NT2/D1 (cell line): ENCODE measurements around the gene NOCT.
"Not testable (repeated sequence)": the region's sequence is repeated elsewhere in the genome, so short reads cannot be mapped to it uniquely, and the experiment has no call there.

Experiments used
- DNase-seq: peaks from one replicate; pipeline ENCODE4 v3.0.0-alpha.2; 2011; ENCODE audit warnings: low read depth, low spot score
- H3K27me3 ChIP-seq: 2 replicates; pipeline ENCODE4 v1.6.0; 2011; ENCODE audit warnings: mild to moderate bottlenecking; ENCODE audit not compliant: insufficient read length, insufficient read depth
- H3K36me3 ChIP-seq: 2 replicates; pipeline ENCODE4 v1.6.1; 2011; ENCODE audit warnings: mild to moderate bottlenecking, low read length, mixed read lengths; ENCODE audit not compliant: insufficient read depth, insufficient read length
- H3K4me1 ChIP-seq: 2 replicates; pipeline ENCODE4 v1.5.1; 2011; ENCODE audit not compliant: insufficient read depth, insufficient read length
- H3K4me3 ChIP-seq: 2 replicates; pipeline ENCODE4 v1.5.1; 2011; ENCODE audit warnings: low read depth; ENCODE audit not compliant: insufficient read length
- H3K9ac ChIP-seq: 2 replicates; pipeline ENCODE4 v1.6.0; 2011; ENCODE audit warnings: low read depth; ENCODE audit not compliant: insufficient read length
- H3K9me3 ChIP-seq: 2 replicates; pipeline ENCODE4 v1.5.1; 2011; ENCODE audit warnings: mild to moderate bottlenecking, low read length; ENCODE audit not compliant: insufficient read depth
- SUZ12 ChIP-seq: IDR thresholded peaks from 2 replicates; pipeline ENCODE4 v1.6.1; 2011; ENCODE audit not compliant: insufficient read length, insufficient read depth; ENCODE audit errors: extremely low read depth
- YY1 ChIP-seq: IDR thresholded peaks from 2 replicates; pipeline ENCODE4 v1.6.1; 2011; ENCODE audit not compliant: insufficient read length, insufficient read depth
- ZNF274 ChIP-seq: IDR thresholded peaks from 2 replicates; pipeline ENCODE4 v1.6.1; 2011; ENCODE audit warnings: mild to moderate bottlenecking, low read depth, low read length

NOCT gene

GRCh38 chr4:138996090-138996489 is 19.5 kb upstream of the NOCT start:
- no peak for TF ChIP-seq SUZ12
- Histone ChIP-seq H3K4me1 (no peaks in the 10 kb centered on the region), H3K4me3 (no peak overlapping the region), H3K27me3 (no peaks in the 10 kb centered on the region), H3K9me3 (no peaks in the 10 kb centered on the region), H3K9ac (no peak overlapping the region), H3K36me3 (no peaks in the 10 kb centered on the region)
- DNase-seq = no peak

- no peaks in the 10 kb centered on the region for H3K9me3 ChIP-seq
- no peaks in the 10 kb centered on the region for H3K4me1 ChIP-seq
- H3K9ac ChIP-seq = no peak overlapping the region
- TF ChIP-seq YY1 = no peak
- no peak for TF ChIP-seq ZNF274
- no peak for TF ChIP-seq SUZ12
- no peak for DNase-seq
- no peaks in the 10 kb centered on the region for H3K36me3 ChIP-seq
- H3K27me3 ChIP-seq = no peaks in the 10 kb centered on the region
- no peak overlapping the region for H3K4me3 ChIP-seq
These were observed 15.9 kb upstream of the NOCT start for GRCh38 chr4:138999666-139000065.

GRCh38 chr4:139000134-139000533 is 15.4 kb upstream of the NOCT start:
- H3K4me3 ChIP-seq, H3K9ac ChIP-seq, H3K27me3 ChIP-seq, H3K36me3 ChIP-seq, H3K4me1 ChIP-seq, H3K9me3 ChIP-seq, DNase-seq: not testable (repeated sequence)

- H3K9ac ChIP-seq, DNase-seq, H3K27me3 ChIP-seq, H3K9me3 ChIP-seq, H3K4me3 ChIP-seq, H3K4me1 ChIP-seq, H3K36me3 ChIP-seq: not testable (repeated sequence)
These were observed 14.2 kb upstream of the NOCT start for GRCh38 chr4:139001430-139001829.

- DNase-seq, H3K9me3 ChIP-seq, H3K4me1 ChIP-seq, H3K4me3 ChIP-seq, H3K27me3 ChIP-seq, H3K36me3 ChIP-seq, H3K9ac ChIP-seq: not testable (repeated sequence)
These were observed 11.9 kb upstream of the NOCT start for GRCh38 chr4:139003668-139004067.

- H3K27me3 ChIP-seq = no peaks in the 10 kb centered on the region
- DNase-seq = no peak
- TF ChIP-seq YY1 = no peak
- H3K9me3 ChIP-seq = peaks cover 7% of the 10 kb centered on the region
- H3K4me3 ChIP-seq = no peak overlapping the region
- H3K4me1 ChIP-seq = no peaks in the 10 kb centered on the region
- no peaks in the 10 kb centered on the region for H3K36me3 ChIP-seq
- no peak overlapping the region for H3K9ac ChIP-seq
These were observed 9.8 kb upstream of the NOCT start for GRCh38 chr4:139005774-139006173.

DNA sequence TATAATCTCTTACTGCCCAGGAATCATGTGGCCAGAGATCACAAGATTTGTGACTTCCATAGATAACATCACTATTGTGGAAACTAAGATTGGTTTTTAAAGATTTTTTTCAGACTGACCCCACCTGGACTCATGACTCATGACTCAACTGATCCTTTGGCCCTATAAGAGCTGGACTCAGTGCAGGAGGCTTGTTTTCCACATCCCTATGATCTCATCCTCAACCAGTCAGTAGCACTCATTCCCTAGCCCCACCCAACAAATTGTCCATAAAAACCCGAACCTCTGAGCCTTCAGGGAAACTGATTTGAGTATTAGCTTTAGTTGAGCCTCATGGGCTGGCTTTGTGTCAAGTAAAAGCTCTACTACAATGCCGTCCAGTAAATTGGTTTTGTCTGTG is 7.9 kb upstream of the NOCT start:
- TF ChIP-seq ZNF274 = no peak
- no peak for TF ChIP-seq SUZ12
- Histone ChIP-seq H3K4me3 (no peak overlapping the region), H3K9ac (no peak overlapping the region), H3K9me3 (peaks cover 7% of the 10 kb centered on the region), H3K4me1 (no peaks in the 10 kb centered on the region), H3K27me3 (no peaks in the 10 kb centered on the region), H3K36me3 (no peaks in the 10 kb centered on the region)
- no peak for DNase-seq

DNA sequence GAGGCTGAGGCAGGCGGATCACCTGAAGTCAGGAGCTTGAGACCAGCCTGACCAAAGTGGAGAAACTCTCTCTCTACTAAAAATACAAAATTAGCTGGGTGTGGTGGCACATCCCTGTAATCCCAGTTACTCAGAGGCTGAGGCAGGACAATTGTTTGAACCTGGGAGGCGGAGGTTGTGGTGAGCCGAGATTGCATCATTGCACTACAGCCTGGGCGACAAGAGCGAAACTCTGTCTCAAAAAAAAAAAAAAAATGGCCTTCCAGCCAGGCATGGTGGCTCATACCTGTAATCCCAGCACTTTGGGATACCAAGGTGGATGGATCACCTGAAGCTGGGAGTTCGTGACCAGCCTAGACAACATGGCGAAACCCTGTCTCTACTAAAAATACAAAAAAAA is 7.3 kb upstream of the NOCT start:
- DNase-seq, H3K9ac ChIP-seq, H3K4me3 ChIP-seq, H3K36me3 ChIP-seq, H3K27me3 ChIP-seq, H3K4me1 ChIP-seq, H3K9me3 ChIP-seq: not testable (repeated sequence)

DNA sequence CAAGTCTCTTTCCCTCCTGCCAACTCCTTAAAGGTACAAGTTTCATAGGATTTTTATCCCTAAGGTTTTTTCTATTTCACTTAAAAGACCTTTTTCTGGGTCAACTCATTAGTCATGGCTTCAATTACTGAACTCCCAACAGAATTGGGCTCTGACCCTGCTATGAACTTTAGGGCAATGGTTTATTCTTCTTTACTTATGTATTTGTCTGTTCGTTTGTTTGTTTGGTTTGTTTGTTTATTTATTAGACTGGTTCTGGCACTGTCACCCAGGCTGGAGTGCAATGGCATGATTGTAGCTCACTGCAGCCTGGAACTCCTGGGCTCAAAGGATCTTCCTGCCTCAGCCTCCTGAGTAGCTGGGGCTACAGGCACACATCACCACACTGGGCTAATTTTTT is 5.9 kb upstream of the NOCT start:
- no peaks in the 10 kb centered on the region for H3K27me3 ChIP-seq
- DNase-seq = no peak
- no peaks in the 10 kb centered on the region for H3K4me1 ChIP-seq
- no peaks in the 10 kb centered on the region for H3K36me3 ChIP-seq
- peaks cover 7% of the 10 kb centered on the region for H3K9me3 ChIP-seq
- H3K9ac ChIP-seq = no peak overlapping the region
- no peak overlapping the region for H3K4me3 ChIP-seq
- TF ChIP-seq ZNF274 = no peak
- TF ChIP-seq SUZ12 = no peak
- no peak for TF ChIP-seq YY1
